Measurements from ENCODE around the gene UGT3A2.

- TF ChIP-seq CTCF (optimal IDR thresholded peaks at IDR 0.05 in 1 of 3, IDR thresholded peaks at IDR 0.05 in 1 of 3, conservative IDR thresholded peaks at IDR 0.05 in 1 of 3; ENCODE audit: extremely low read depth in 1 of 3, insufficient read depth in 2 of 3, low read length in 3 of 3), result no peak
- TF ChIP-seq EZH2 (IDR thresholded peaks at IDR 0.05; ENCODE audit: low read length), result no peak
These were observed 65.7 kb downstream of the UGT3A2 start for GRCh38 chr5:36001032-36001431.

All from keratinocyte (primary cell).